22Rv1 (cell line): Measurements from ENCODE around the gene WDFY1.

Experiments used
- H3K27ac ChIP-seq: fragments of 450-650 bp; 2 replicates; pipeline ENCODE4 v1.5.1; 2017
- ZFX ChIP-seq: fragments of 450-650 bp; IDR thresholded peaks from 2 replicates; pipeline ENCODE4 v1.6.1; 2017; ENCODE audit warnings: antibody characterized with exemption, borderline replicate concordance
- TF ChIP-seq, protein P1 (sequence below): fragments of 450-650 bp; IDR thresholded peaks from 2 replicates; pipeline ENCODE4 v1.5.1; 2017; ENCODE audit warnings: mild to moderate bottlenecking

Gene WDFY1

GRCh38 chr2:223929571-223930102, 15.5 kb downstream of the WDFY1 start:
- TF ChIP-seq, protein P1, sequence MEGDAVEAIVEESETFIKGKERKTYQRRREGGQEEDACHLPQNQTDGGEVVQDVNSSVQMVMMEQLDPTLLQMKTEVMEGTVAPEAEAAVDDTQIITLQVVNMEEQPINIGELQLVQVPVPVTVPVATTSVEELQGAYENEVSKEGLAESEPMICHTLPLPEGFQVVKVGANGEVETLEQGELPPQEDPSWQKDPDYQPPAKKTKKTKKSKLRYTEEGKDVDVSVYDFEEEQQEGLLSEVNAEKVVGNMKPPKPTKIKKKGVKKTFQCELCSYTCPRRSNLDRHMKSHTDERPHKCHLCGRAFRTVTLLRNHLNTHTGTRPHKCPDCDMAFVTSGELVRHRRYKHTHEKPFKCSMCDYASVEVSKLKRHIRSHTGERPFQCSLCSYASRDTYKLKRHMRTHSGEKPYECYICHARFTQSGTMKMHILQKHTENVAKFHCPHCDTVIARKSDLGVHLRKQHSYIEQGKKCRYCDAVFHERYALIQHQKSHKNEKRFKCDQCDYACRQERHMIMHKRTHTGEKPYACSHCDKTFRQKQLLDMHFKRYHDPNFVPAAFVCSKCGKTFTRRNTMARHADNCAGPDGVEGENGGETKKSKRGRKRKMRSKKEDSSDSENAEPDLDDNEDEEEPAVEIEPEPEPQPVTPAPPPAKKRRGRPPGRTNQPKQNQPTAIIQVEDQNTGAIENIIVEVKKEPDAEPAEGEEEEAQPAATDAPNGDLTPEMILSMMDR, result no peak
- no peak for TF ChIP-seq ZFX
- no peak overlapping the region for H3K27ac ChIP-seq

DNA sequence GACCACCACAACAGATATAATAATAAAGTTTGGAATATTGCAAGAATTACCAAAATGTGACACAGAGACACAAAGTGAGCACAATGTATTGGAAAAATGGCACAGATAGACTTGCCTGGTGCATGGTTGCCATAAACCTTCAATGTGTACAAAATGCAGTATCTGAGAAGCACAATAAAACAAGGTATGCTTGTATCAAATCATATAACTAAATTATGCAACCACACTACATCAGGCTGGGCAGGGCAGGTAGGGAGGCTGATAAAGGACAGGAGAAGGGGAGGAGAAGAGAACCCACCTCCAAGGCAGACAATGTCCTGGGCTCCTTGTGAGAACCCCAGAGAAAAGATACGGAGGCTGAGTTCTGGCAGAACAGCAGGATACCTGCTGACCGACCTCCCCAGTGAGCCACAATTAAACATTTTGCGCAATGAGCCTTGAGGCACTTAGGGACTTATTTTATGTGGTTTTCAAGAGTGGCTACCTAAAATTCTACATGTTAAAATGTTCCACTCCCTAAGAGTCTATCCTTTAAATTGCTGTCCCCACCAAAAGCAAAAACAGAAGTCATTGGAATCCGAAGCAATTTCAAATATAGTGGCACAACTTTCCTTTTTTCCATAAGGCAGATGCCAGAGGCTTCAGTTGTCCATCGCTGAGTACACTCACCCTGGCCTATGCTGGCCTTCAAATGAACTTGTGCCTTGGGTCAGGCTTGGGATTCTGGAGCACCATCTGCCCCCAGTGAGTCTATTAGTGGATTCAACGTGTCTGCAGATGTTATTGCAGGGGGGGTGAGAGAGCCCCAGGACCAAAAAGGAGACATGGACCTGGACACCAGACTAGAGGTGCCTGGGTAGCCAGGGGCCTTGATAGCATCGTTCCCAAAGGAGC, 16.8 kb downstream of the WDFY1 start:
- TF ChIP-seq ZFX, result no peak
- TF ChIP-seq, protein P1, result no peak
- H3K27ac ChIP-seq, result no peak overlapping the region

GRCh38 chr2:223925106-223925505, 20.0 kb downstream of the WDFY1 start:
- TF ChIP-seq, protein P1, result no peak
- TF ChIP-seq ZFX, result no peak
- no peak overlapping the region for H3K27ac ChIP-seq

DNA sequence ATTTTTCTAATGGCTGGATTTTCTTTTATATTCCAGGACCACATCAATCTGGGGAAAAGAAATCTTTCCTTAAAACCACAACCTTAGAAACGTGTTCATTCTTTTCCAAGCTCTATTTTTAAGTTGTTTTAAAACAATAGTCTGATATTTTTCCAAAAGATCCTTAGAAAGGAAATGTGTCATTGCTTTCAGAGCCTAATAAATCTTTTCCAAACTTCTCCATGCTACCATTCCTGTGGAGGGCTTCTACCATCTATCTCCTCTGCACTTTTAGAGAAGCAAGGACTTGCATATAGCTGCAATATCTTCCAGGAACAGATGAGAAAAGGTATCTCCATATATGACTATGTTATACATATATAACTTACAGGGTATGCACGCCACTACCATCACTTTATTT, 21.2 kb downstream of the WDFY1 start:
- no peak overlapping the region for H3K27ac ChIP-seq
- TF ChIP-seq, protein P1, result no peak
- TF ChIP-seq ZFX, result no peak

GRCh38 chr2:223922308-223922707, 22.8 kb downstream of the WDFY1 start:
- no peak overlapping the region for H3K27ac ChIP-seq
- TF ChIP-seq, protein P1, result no peak
- no peak for TF ChIP-seq ZFX

DNA sequence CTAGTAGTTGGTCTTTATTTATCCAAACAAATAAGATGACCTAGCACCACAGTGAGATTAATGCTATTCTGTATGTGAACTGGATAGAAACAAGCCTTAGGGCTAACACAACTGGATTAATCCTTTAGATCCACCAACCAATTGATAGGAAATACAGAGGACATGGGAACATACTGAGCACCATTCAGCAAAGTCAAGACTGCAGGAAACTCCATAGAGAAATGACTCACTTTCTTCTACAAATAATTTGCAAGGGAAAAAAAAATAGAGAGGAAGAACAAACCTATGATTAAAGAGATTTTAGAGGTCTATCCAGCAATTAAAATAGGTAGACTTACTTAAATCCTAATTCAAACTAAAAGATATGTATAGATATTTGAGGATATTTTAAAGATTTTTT, 23.9 kb downstream of the WDFY1 start:
- TF ChIP-seq, protein P1, result no peak
- TF ChIP-seq ZFX, result no peak
- no peak overlapping the region for H3K27ac ChIP-seq

DNA sequence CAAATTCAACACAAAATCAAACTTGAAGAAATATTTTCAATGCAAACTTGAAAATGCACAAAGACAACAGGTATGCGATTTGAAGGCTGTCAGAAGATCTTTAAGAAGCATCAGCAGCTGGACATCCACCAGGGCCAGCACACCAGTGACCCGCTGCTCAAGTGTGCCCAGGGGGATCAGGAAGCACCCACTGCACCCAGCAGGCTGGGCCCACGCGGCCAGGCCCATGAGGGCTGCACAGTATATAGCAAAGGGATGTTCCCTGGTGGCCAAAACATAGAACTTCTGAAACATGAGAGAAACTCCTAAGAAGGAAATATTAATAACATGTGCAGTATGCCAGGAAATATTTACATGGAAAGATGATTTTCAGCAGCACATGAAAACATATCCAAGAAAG, 25.0 kb downstream of the WDFY1 start:
- TF ChIP-seq, protein P1, result no peak
- no peak for TF ChIP-seq ZFX
- no peak overlapping the region for H3K27ac ChIP-seq
